ENCODE data around the gene DNAJC15.

GRCh38 chr13:43026262-43026661, 2.9 kb downstream of the DNAJC15 start:
- no peak for TF ChIP-seq CTCF (IDR thresholded peaks at IDR 0.05)
- no peak for TF ChIP-seq POLR2A (IDR thresholded peaks at IDR 0.05)

All from thyroid gland (tissue), 4 donors.